SK-N-SH (cell line): ENCODE data around the gene GCN1. TPM values are rescaled to one million over a fixed set of nuclear protein-coding genes. Genes with fewer than 3 reads are reported as not detected.

Experiments used
- CTCF ChIA-PET: fragments of 300-600, 350-600 bp; formaldehyde crosslinking; extraction: SDS; loops from one replicate; lab custom pipeline; 2021; lab: Yijun Ruan, JAX
- POLR2A ChIA-PET: fragments of 350-600 bp; sonication (Branson Sonifier 250); formaldehyde crosslinking; extraction: SDS; loops from one replicate; lab custom pipeline; 2020; ENCODE audit warnings: antibody characterized with exemption, inconsistent platforms; lab: Yijun Ruan, JAX
- DNase-seq: peaks from one replicate; pipeline ENCODE4 v3.0.0; 2012
- H2AFZ ChIP-seq: fragments of 200-600 bp; sonication (generic); 2 replicates; pipeline ENCODE4 v1.8.1; 2016; ENCODE audit warnings: antibody characterized with exemption, mild to moderate bottlenecking, low read depth
- H3F3A ChIP-seq: fragments of 200-600 bp; sonication (generic); replicated peaks from 2 replicates; pipeline ENCODE3; 2016; ENCODE audit warnings: antibody characterized with exemption, mild to moderate bottlenecking; ENCODE audit not compliant: insufficient read depth
- H3K27ac ChIP-seq, 2 experiments: fragments of 200-500 bp in 1 of 2; fragments of 200-600 bp in 1 of 2; sonication (Bioruptor generic) in 1 of 2; sonication (generic), shearing (Covaris generic) in 1 of 2; 2 replicates each; pipeline versions ENCODE4 v1.5.1 to v1.6.1; 2014 to 2016; ENCODE audit warnings: low read depth in 2 of 2, inconsistent platforms in 1 of 2, low read length in 1 of 2, mild to moderate bottlenecking in 1 of 2, mixed read lengths in 1 of 2
- H3K27me3 ChIP-seq: fragments of 200-600 bp; sonication (generic), shearing (Covaris generic); 2 replicates; pipeline ENCODE4 v1.6.1; 2016; ENCODE audit warnings: mixed run types; ENCODE audit not compliant: insufficient read depth
- H3K36me3 ChIP-seq, 2 experiments: fragments of 200-500 bp in 1 of 2; fragments of 200-600 bp in 1 of 2; sonication (Bioruptor generic) in 1 of 2; sonication (generic) in 1 of 2; replicated peaks in 1 of 2; 2 replicates each; pipeline versions ENCODE3 to v1.5.1; 2014 to 2016; ENCODE audit warnings: low read length in 1 of 2, mild to moderate bottlenecking in 1 of 2; ENCODE audit not compliant: insufficient read depth in 2 of 2, control insufficient read depth in 1 of 2
- H3K4me1 ChIP-seq, 2 experiments: fragments of 200-500 bp in 1 of 2; fragments of 200-600 bp in 1 of 2; sonication (Bioruptor generic) in 1 of 2; sonication (generic), shearing (Covaris generic) in 1 of 2; 2 replicates each; pipeline versions ENCODE4 v1.5.1 to v1.6.1; 2014 to 2016; ENCODE audit warnings: low read depth in 1 of 2, low read length in 1 of 2, mixed run types in 1 of 2; ENCODE audit not compliant: insufficient read depth in 2 of 2, control insufficient read depth in 1 of 2
- H3K4me2 ChIP-seq: fragments of 200-600 bp; sonication (generic), shearing (Covaris generic); 2 replicates; pipeline ENCODE4 v1.6.1; 2017; ENCODE audit warnings: mixed run types
- H3K4me3 ChIP-seq, 2 experiments: fragments of 200-500 bp in 1 of 2; fragments of 200-600 bp in 1 of 2; sonication (Bioruptor generic) in 1 of 2; sonication (generic), shearing (Covaris generic) in 1 of 2; 2 replicates each; pipeline versions ENCODE4 v1.5.1 to v1.8.1; 2014 to 2016; ENCODE audit warnings: low read depth in 2 of 2, inconsistent platforms in 1 of 2, low read length in 1 of 2, mild to moderate bottlenecking in 1 of 2, mixed read lengths in 1 of 2, moderate library complexity in 1 of 2
- H3K79me2 ChIP-seq: fragments of 200-600 bp; sonication (generic); 2 replicates; pipeline ENCODE4 v1.8.1; 2017; ENCODE audit warnings: mild to moderate bottlenecking; ENCODE audit not compliant: insufficient read depth
- H3K9ac ChIP-seq: fragments of 200-600 bp; sonication (generic); 2 replicates; pipeline ENCODE4 v1.6.1; 2017; ENCODE audit warnings: mixed run types
- H3K9me2 ChIP-seq: fragments of 200-600 bp; sonication (generic); 2 replicates; pipeline ENCODE4 v1.6.1; 2017; ENCODE audit warnings: mixed run types
- H3K9me3 ChIP-seq: fragments of 200-600 bp; sonication (generic); 2 replicates; pipeline ENCODE4 v1.6.1; 2017; ENCODE audit warnings: mixed run types, mild to moderate bottlenecking, moderate library complexity
- H4K20me1 ChIP-seq: fragments of 200-600 bp; sonication (generic); 2 replicates; pipeline ENCODE4 v1.6.1; 2017; ENCODE audit warnings: mild to moderate bottlenecking, mixed run types; ENCODE audit not compliant: insufficient read depth
- CHD2 ChIP-seq: fragments of 150-350 bp; IDR thresholded peaks from 2 replicates; pipeline ENCODE4 v1.6.1; 2018; ENCODE audit warnings: low read length; ENCODE audit not compliant: partially characterized antibody
- ELF1 ChIP-seq: IDR thresholded peaks from 2 replicates; pipeline ENCODE4 v1.4.0; 2012
- IRF3 ChIP-seq: fragments of 150-350 bp; IDR thresholded peaks from 2 replicates; pipeline ENCODE4 v1.6.1; 2016; ENCODE audit warnings: mild to moderate bottlenecking, low read depth, low read length
- JUND ChIP-seq: IDR thresholded peaks from 2 replicates; pipeline ENCODE4 v1.4.0; 2012
- MEF2A ChIP-seq: IDR thresholded peaks from 2 replicates; pipeline ENCODE4 v1.4.0; 2012; ENCODE audit warnings: low read depth, borderline replicate concordance
- MXI1 ChIP-seq: IDR thresholded peaks from 2 replicates; pipeline ENCODE4 v1.6.1; 2012; ENCODE audit warnings: mild to moderate bottlenecking, low read depth, low read length, improper control_type of control experiment
- NFIC ChIP-seq: IDR thresholded peaks from 2 replicates; pipeline ENCODE4 v1.4.0; 2012; ENCODE audit warnings: borderline replicate concordance
- NRF1 ChIP-seq: IDR thresholded peaks from 2 replicates; pipeline ENCODE4 v1.6.1; 2012; ENCODE audit warnings: low read depth, mild to moderate bottlenecking, low read length
- RXRA ChIP-seq: IDR thresholded peaks from 2 replicates; pipeline ENCODE4 v1.4.0; 2012; ENCODE audit warnings: low read depth, mild to moderate bottlenecking, borderline replicate concordance
- SMC3 ChIP-seq: IDR thresholded peaks from 2 replicates; pipeline ENCODE4 v1.6.1; 2012; ENCODE audit warnings: low read depth, low read length, improper control_type of control experiment
- TAF1 ChIP-seq: IDR thresholded peaks from 2 replicates; pipeline ENCODE4 v1.6.1; 2012; ENCODE audit warnings: low read depth, mild to moderate bottlenecking, low read length, moderate library complexity, borderline replicate concordance
- USF1 ChIP-seq: IDR thresholded peaks from 2 replicates; pipeline ENCODE4 v1.4.0; 2012; ENCODE audit warnings: low read depth, borderline replicate concordance
- WGBS: methylation state at CpG from one replicate; pipeline ENCODE4 v1.1.6; 2017; ENCODE audit warnings: low lambda C conversion rate; 5-methylcytosine and 5-hydroxymethylcytosine counted together
- polyA plus RNA-seq, 3 experiments: library from polyadenylated mRNA; depleted of rRNA; stranded (reverse); fragments of >200 nt; gene quantifications; 2 replicates each; pipeline ENCODE4 v1.2.3, GENCODE V29; 2012
- TF ChIP-seq, protein P1 (sequence below): IDR thresholded peaks from 2 replicates; pipeline ENCODE4 v1.4.0; 2012; ENCODE audit warnings: low read depth, borderline replicate concordance
- TF ChIP-seq, protein P2 (sequence below): IDR thresholded peaks from 2 replicates; pipeline ENCODE4; 2012
- TF ChIP-seq, protein P3 (sequence below): IDR thresholded peaks from 2 replicates; pipeline ENCODE4 v1.4.0; 2012; ENCODE audit warnings: low read depth

The GCN1 gene
- polyA plus RNA-seq, 1 of the 3 experiments (the other 2 are of a cell fraction) = 54.4 TPM

GRCh38 chr12:120142231-120142877 is 52.2 kb downstream of the GCN1 start:
- DNase-seq = no peak
- H2AFZ ChIP-seq = no peak overlapping the region
- ChIA-PET CTCF (no interaction called here), POLR2A (no interaction called here)
- H3K4me2 ChIP-seq = no peak overlapping the region
- no peak for TF ChIP-seq MXI1
- TF ChIP-seq ELF1 = no peak
- no peaks in the 10 kb centered on the region for H3K4me1 ChIP-seq
- no peaks in the 10 kb centered on the region for H3F3A ChIP-seq
- H3K9me3 ChIP-seq = no peaks in the 10 kb centered on the region
- H3K9ac ChIP-seq = no peak overlapping the region
- WGBS = 92% methylated on average over 8 of the region's 14 CpGs
- no peaks in the 10 kb centered on the region for H3K27me3 ChIP-seq
- no peak overlapping the region for H3K4me3 ChIP-seq
- no peaks in the 10 kb centered on the region for H3K79me2 ChIP-seq
- no peaks in the 10 kb centered on the region for H4K20me1 ChIP-seq
- peaks cover 73 to 87% of the 10 kb centered on the region in 2 experiments for H3K36me3 ChIP-seq
- no peaks in the 10 kb centered on the region for H3K9me2 ChIP-seq
- no peak overlapping the region for H3K27ac ChIP-seq

DNA sequence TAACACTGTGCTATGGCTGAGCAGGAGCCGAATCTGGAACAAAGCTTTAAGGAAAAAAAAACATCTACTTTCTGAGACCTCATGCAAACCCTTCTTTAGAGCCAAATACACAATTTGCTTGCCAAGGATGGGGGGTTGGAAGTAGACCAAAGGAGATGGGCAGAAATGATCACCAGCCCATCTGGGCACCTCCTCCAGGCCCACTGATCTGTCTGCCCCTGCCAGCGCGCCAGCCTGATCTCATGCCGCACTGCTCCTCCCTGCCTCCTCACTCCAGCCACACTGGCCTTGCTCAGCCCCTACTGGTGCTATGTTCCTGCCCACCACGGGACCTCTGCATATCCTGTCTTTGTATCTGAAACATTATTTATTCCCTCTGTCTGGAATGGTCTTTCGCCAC is 53.2 kb downstream of the GCN1 start:
- Histone ChIP-seq H3K27me3 (no peaks in the 10 kb centered on the region), H3K4me1 (no peaks in the 10 kb centered on the region), H3K9me3 (no peaks in the 10 kb centered on the region), H3K9me2 (no peaks in the 10 kb centered on the region), H3K79me2 (no peaks in the 10 kb centered on the region)
- CTCF ChIA-PET = no interaction called here
- TF ChIP-seq CHD2 (no peak), NRF1 (no peak)
- TF ChIP-seq, all 33 proteins: peak for 0
- 96% methylated on average over 6 of the region's 6 CpGs for WGBS
- Histone ChIP-seq H3K9ac (no peak overlapping the region), H2AFZ (no peak overlapping the region), H3K4me2 (no peak overlapping the region), H3K36me3 (peaks cover 63 to 87% of the 10 kb centered on the region in 2 experiments), H3K4me3 (no peak overlapping the region), H4K20me1 (no peaks in the 10 kb centered on the region), H3F3A (no peaks in the 10 kb centered on the region), H3K27ac (no peak overlapping the region)
- DNase-seq = no peak
- POLR2A ChIA-PET = no interaction called here

DNA sequence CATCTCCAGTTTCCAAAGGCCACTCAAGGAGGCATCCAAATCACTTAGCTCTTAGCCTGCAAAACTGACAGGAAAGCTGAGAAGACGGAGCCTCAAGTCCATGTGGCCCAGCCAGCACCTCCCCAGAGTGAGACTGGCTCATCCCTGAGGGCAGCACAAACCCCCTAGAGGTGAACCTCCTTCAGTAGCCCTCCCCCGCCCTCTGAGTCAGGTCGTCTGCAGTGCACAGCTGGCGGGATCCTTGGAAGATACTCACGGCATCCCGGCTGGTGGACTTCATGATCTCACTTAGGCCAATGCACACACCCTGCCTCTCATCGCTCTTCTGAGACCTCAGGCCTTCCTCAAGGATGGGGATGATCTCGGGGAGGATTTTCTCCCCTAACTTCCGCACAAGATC is 53.9 kb downstream of the GCN1 start:
- Histone ChIP-seq H3K4me3 (no peak overlapping the region), H2AFZ (no peak overlapping the region), H4K20me1 (no peaks in the 10 kb centered on the region), H3K36me3 (peaks cover 65 to 88% of the 10 kb centered on the region in 2 experiments), H3K9me3 (no peaks in the 10 kb centered on the region), H3K27me3 (no peaks in the 10 kb centered on the region), H3K4me2 (no peak overlapping the region), H3K9me2 (no peaks in the 10 kb centered on the region), H3K27ac (no peak overlapping the region), H3K79me2 (no peaks in the 10 kb centered on the region), H3K9ac (no peak overlapping the region), H3F3A (no peaks in the 10 kb centered on the region), H3K4me1 (no peaks in the 10 kb centered on the region)
- CTCF ChIA-PET = no interaction called here
- POLR2A ChIA-PET = no interaction called here
- TF ChIP-seq JUND (no peak), MEF2A (no peak), SMC3 (no peak), IRF3 (no peak), USF1 (no peak), TAF1 (no peak), CHD2 (no peak), MXI1 (no peak), RXRA (no peak), NFIC (no peak)
- TF ChIP-seq, protein P1, sequence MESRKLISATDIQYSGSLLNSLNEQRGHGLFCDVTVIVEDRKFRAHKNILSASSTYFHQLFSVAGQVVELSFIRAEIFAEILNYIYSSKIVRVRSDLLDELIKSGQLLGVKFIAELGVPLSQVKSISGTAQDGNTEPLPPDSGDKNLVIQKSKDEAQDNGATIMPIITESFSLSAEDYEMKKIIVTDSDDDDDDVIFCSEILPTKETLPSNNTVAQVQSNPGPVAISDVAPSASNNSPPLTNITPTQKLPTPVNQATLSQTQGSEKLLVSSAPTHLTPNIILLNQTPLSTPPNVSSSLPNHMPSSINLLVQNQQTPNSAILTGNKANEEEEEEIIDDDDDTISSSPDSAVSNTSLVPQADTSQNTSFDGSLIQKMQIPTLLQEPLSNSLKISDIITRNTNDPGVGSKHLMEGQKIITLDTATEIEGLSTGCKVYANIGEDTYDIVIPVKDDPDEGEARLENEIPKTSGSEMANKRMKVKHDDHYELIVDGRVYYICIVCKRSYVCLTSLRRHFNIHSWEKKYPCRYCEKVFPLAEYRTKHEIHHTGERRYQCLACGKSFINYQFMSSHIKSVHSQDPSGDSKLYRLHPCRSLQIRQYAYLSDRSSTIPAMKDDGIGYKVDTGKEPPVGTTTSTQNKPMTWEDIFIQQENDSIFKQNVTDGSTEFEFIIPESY = no peak
- TF ChIP-seq, protein P2, sequence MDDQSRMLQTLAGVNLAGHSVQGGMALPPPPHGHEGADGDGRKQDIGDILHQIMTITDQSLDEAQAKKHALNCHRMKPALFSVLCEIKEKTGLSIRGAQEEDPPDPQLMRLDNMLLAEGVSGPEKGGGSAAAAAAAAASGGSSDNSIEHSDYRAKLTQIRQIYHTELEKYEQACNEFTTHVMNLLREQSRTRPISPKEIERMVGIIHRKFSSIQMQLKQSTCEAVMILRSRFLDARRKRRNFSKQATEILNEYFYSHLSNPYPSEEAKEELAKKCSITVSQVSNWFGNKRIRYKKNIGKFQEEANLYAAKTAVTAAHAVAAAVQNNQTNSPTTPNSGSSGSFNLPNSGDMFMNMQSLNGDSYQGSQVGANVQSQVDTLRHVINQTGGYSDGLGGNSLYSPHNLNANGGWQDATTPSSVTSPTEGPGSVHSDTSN = no peak
- TF ChIP-seq, protein P3, sequence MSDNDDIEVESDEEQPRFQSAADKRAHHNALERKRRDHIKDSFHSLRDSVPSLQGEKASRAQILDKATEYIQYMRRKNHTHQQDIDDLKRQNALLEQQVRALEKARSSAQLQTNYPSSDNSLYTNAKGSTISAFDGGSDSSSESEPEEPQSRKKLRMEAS = no peak
- 97% methylated on average over 6 of the region's 9 CpGs for WGBS
- no peak for DNase-seq
